ENCODE data around the gene SQSTM1.
"Not testable (repeated sequence)": the region's sequence is repeated elsewhere in the genome, so short reads cannot be mapped to it uniquely, and the experiment has no call there.

Gene SQSTM1

GRCh38 chr5:179781846-179782245, 38.9 kb upstream of the SQSTM1 start:
- Histone ChIP-seq H3K27me3 (replicated peaks; ENCODE audit: control insufficient read depth, insufficient read depth, low read length) (no peaks in the 10 kb centered on the region), H3K9me3 (ENCODE audit: control insufficient read depth, low read length) (no peaks in the 10 kb centered on the region), H3K9ac (ENCODE audit: low read length) (no peak overlapping the region), H3K36me3 (ENCODE audit: control insufficient read depth, insufficient read depth, low read length, severe bottlenecking) (peaks cover 20% of the 10 kb centered on the region), H3K4me1 (ENCODE audit: control insufficient read depth, insufficient read depth, low read length) (no peaks in the 10 kb centered on the region), H3K4me3 (ENCODE audit: low read length) (no peak overlapping the region)
- no peak for DNase-seq (ENCODE audit: low read depth)

DNA sequence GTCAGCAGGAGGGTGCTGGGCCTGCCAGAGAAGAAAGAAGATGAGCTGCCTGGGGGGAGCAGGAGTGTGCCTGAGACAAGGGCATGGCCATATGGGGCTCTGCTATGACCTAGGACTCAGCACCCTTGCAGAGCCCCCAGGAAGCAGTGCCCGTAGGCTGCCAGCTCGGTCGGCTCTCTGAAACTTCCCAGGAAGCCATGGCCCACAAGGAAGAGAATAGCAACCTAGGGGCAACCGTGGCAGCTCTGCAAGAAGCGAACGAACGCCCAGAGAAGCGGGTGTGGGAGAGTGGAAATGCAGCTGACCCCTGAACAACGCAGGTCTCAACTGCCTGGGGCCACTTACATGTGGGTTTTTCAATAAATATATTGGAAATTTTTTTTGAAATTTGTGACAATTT, 37.6 kb upstream of the SQSTM1 start:
- H3K36me3 ChIP-seq (ENCODE audit: control insufficient read depth, insufficient read depth, low read length, severe bottlenecking): peaks cover 8% of the 10 kb centered on the region
- H3K9me3 ChIP-seq (ENCODE audit: control insufficient read depth, low read length): no peaks in the 10 kb centered on the region
- H3K9ac ChIP-seq (ENCODE audit: low read length): no peak overlapping the region
- no peaks in the 10 kb centered on the region for H3K27me3 ChIP-seq (replicated peaks; ENCODE audit: control insufficient read depth, insufficient read depth, low read length)
- no peak for DNase-seq (ENCODE audit: low read depth)
- H3K4me1 ChIP-seq (ENCODE audit: control insufficient read depth, insufficient read depth, low read length): no peaks in the 10 kb centered on the region
- H3K4me3 ChIP-seq (ENCODE audit: low read length): no peak overlapping the region

GRCh38 chr5:179786861-179787260, 33.8 kb upstream of the SQSTM1 start:
- Histone ChIP-seq H3K27me3 (replicated peaks; ENCODE audit: control insufficient read depth, insufficient read depth, low read length) (no peaks in the 10 kb centered on the region), H3K4me1 (ENCODE audit: control insufficient read depth, insufficient read depth, low read length) (no peaks in the 10 kb centered on the region)
- no peak for DNase-seq (ENCODE audit: low read depth)

GRCh38 chr5:179788193-179788854, 32.4 kb upstream of the SQSTM1 start:
- Histone ChIP-seq H3K27me3 (replicated peaks; ENCODE audit: control insufficient read depth, insufficient read depth, low read length) (no peaks in the 10 kb centered on the region), H3K9me3 (ENCODE audit: control insufficient read depth, low read length) (no peaks in the 10 kb centered on the region), H3K36me3 (ENCODE audit: control insufficient read depth, insufficient read depth, low read length, severe bottlenecking) (no peaks in the 10 kb centered on the region), H3K4me1 (ENCODE audit: control insufficient read depth, insufficient read depth, low read length) (no peaks in the 10 kb centered on the region), H3K4me3 (ENCODE audit: low read length) (no peak overlapping the region), H3K9ac (ENCODE audit: low read length) (no peak overlapping the region)
- no peak for DNase-seq (ENCODE audit: low read depth)

More at GRCh38 chr5:179786861-179787260, 33.8 kb upstream of the SQSTM1 start:
- Histone ChIP-seq H3K9ac (ENCODE audit: low read length) (no peak overlapping the region), H3K9me3 (ENCODE audit: control insufficient read depth, low read length) (no peaks in the 10 kb centered on the region), H3K4me3 (ENCODE audit: low read length) (no peak overlapping the region), H3K36me3 (ENCODE audit: control insufficient read depth, insufficient read depth, low read length, severe bottlenecking) (no peaks in the 10 kb centered on the region)

DNA sequence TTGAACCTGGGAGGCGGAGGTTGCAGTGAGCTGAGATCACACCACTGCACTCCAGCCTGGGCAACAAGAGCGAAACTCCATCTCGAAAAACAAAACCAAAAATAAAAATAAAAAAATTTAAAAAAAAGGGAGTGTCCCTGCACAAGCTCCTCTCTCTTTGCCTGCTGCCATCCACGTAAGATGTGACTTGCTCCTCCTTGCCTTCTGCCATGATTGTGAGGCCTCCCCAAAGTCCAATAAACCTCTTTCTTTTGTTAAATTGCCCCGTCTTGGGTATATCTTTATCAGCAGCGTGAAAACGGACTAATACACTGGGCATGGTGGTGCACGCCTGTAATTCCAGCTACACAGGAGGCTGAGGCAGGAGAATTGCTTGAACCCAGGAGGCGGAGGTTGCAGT, 31.4 kb upstream of the SQSTM1 start:
- H3K36me3 ChIP-seq (ENCODE audit: control insufficient read depth, insufficient read depth, low read length, severe bottlenecking); H3K27me3 ChIP-seq (replicated peaks; ENCODE audit: control insufficient read depth, insufficient read depth, low read length); H3K4me1 ChIP-seq (ENCODE audit: control insufficient read depth, insufficient read depth, low read length); H3K9me3 ChIP-seq (ENCODE audit: control insufficient read depth, low read length); H3K4me3 ChIP-seq (ENCODE audit: low read length); DNase-seq (ENCODE audit: low read depth); H3K9ac ChIP-seq (ENCODE audit: low read length): not testable (repeated sequence)

GRCh38 chr5:179791881-179792611, 28.7 kb upstream of the SQSTM1 start:
- no peak overlapping the region for H3K9ac ChIP-seq (ENCODE audit: low read length)
- no peak for DNase-seq (ENCODE audit: low read depth)
- H3K36me3 ChIP-seq (ENCODE audit: control insufficient read depth, insufficient read depth, low read length, severe bottlenecking): peaks cover 2% of the 10 kb centered on the region
- H3K9me3 ChIP-seq (ENCODE audit: control insufficient read depth, low read length): no peaks in the 10 kb centered on the region
- H3K27me3 ChIP-seq (replicated peaks; ENCODE audit: control insufficient read depth, insufficient read depth, low read length): no peaks in the 10 kb centered on the region
- H3K4me1 ChIP-seq (ENCODE audit: control insufficient read depth, insufficient read depth, low read length): peaks cover 14% of the 10 kb centered on the region
- no peak overlapping the region for H3K4me3 ChIP-seq (ENCODE audit: low read length)

GRCh38 chr5:179792612-179793467, 27.9 kb upstream of the SQSTM1 start:
- H3K4me3 ChIP-seq (ENCODE audit: low read length): no peak overlapping the region
- H3K36me3 ChIP-seq (ENCODE audit: control insufficient read depth, insufficient read depth, low read length, severe bottlenecking): peaks cover 9% of the 10 kb centered on the region
- peaks cover 14% of the 10 kb centered on the region for H3K4me1 ChIP-seq (ENCODE audit: control insufficient read depth, insufficient read depth, low read length)
- no peaks in the 10 kb centered on the region for H3K27me3 ChIP-seq (replicated peaks; ENCODE audit: control insufficient read depth, insufficient read depth, low read length)
- DNase-seq (ENCODE audit: low read depth): no peak
- no peak overlapping the region for H3K9ac ChIP-seq (ENCODE audit: low read length)
- no peaks in the 10 kb centered on the region for H3K9me3 ChIP-seq (ENCODE audit: control insufficient read depth, low read length)

DNA sequence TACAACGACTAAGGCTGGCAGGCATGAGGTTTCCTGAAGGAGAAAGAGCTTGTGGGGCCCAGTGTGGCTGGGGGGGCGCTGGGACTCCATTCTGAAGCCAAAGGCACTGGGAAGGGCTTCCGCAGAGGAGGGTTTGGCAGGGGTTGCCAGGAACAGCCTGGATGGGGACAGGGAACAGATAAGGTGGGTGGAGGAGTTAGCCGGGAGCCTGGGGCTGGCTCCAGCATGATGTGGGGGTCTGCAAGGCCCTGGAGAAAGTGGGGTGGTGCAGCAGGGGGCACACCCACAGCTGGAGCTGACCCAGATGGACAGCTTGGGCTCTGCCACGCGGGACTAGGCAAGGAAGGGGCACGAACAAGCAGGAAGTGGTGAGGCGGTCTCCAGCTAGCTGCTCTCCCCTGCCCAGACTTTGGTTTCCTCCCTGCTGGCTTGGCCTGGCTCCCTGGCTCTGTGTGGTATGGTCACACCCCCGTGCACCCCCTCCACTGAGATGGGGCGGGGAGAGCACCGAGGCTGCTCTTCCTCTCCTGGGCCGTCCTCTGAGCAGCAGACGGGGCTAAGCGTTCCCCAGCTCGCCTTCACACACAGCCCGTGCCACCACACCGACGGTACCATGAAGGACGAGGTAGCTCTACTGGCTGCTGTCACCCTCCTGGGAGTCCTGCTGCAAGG, 27.1 kb upstream of the SQSTM1 start, which contains the start of gene LTC4S:
LTC4S (plus strand) TSS at position 519 of the 672 bp plus-strand sequence; CDS start at position 614, 95 bp downstream.
- DNase-seq (ENCODE audit: low read depth): no peak
- peak within 1 kb of the TSS; percentile 54 for H3K9ac ChIP-seq (ENCODE audit: low read length)
- H3K9me3 ChIP-seq (ENCODE audit: control insufficient read depth, low read length): no peaks in the 10 kb centered on the region
- peaks cover 17% of the 10 kb centered on the region for H3K36me3 ChIP-seq (ENCODE audit: control insufficient read depth, insufficient read depth, low read length, severe bottlenecking)
- no peak within 1 kb of the TSS for H3K4me3 ChIP-seq (ENCODE audit: low read length)
- H3K4me1 ChIP-seq (ENCODE audit: control insufficient read depth, insufficient read depth, low read length): peaks cover 14% of the 10 kb centered on the region
- H3K27me3 ChIP-seq (replicated peaks; ENCODE audit: control insufficient read depth, insufficient read depth, low read length): no peaks in the 10 kb centered on the region

GRCh38 chr5:179794171-179794570, 26.5 kb upstream of the SQSTM1 start:
- H3K36me3 ChIP-seq (ENCODE audit: control insufficient read depth, insufficient read depth, low read length, severe bottlenecking): peaks cover 22% of the 10 kb centered on the region
- peak overlapping the region; percentile 54 for H3K9ac ChIP-seq (ENCODE audit: low read length)
- no peak for DNase-seq (ENCODE audit: low read depth)
- H3K4me1 ChIP-seq (ENCODE audit: control insufficient read depth, insufficient read depth, low read length): peaks cover 14% of the 10 kb centered on the region
- no peaks in the 10 kb centered on the region for H3K9me3 ChIP-seq (ENCODE audit: control insufficient read depth, low read length)
- no peak overlapping the region for H3K4me3 ChIP-seq (ENCODE audit: low read length)
- no peaks in the 10 kb centered on the region for H3K27me3 ChIP-seq (replicated peaks; ENCODE audit: control insufficient read depth, insufficient read depth, low read length)

GRCh38 chr5:179794575-179794974, 26.1 kb upstream of the SQSTM1 start:
- Histone ChIP-seq H3K9me3 (ENCODE audit: control insufficient read depth, low read length) (no peaks in the 10 kb centered on the region), H3K27me3 (replicated peaks; ENCODE audit: control insufficient read depth, insufficient read depth, low read length) (no peaks in the 10 kb centered on the region), H3K4me1 (ENCODE audit: control insufficient read depth, insufficient read depth, low read length) (peaks cover 14% of the 10 kb centered on the region), H3K36me3 (ENCODE audit: control insufficient read depth, insufficient read depth, low read length, severe bottlenecking) (peaks cover 26% of the 10 kb centered on the region), H3K4me3 (ENCODE audit: low read length) (no peak overlapping the region), H3K9ac (ENCODE audit: low read length) (no peak overlapping the region)
- no peak for DNase-seq (ENCODE audit: low read depth)

Data from adipocyte (in vitro differentiated cells).